GM12892 (cell line): Measurements from ENCODE around the gene ALDH3B1.
"Not testable (repeated sequence)": the region's sequence is repeated elsewhere in the genome, so short reads cannot be mapped to it uniquely, and the experiment has no call there.

Source experiments
- POLR2A ChIP-seq: IDR thresholded peaks from 2 replicates; pipeline ENCODE4 v1.6.1; 2011; ENCODE audit warnings: low read depth, low read length, control low read depth
- POLR2AphosphoS5 ChIP-seq: IDR thresholded peaks from 2 replicates; pipeline ENCODE4 v1.6.1; 2011; ENCODE audit warnings: low read depth, low read length, control low read depth

DNA sequence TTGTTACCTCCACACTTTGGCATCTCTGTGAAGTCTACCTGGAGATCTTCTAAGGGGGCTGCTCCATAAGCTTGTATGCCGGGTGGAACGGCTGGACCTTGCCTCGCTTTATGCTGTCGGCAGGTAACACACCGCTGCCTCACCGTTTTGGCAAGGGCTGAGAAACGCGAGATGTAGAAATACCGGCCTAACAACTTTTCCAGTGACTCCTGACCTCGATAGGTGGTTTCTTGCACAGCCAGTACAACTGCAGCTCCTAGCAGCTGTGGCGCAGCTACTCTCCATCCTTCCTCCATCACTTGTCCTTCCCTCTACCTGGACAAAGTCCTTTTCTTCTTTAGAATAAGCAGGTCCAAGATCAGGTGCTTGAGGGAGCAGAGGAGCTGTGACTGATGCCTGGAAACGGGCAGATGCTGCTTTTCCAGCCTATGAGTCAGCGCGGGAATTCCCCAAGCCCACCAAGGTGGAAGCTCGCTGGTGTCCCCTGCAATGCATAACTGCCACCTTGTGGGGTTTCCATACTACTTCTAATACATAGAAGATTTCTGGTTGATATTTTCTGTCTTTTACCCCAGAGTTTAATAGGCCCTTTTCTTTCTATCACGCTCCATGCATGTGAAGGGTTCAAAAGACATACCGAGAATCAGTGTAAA, 31.2 kb upstream of the ALDH3B1 start:
- TF ChIP-seq POLR2AphosphoS5, POLR2A: not testable (repeated sequence)
